Ureter (tissue), 1 donor: ENCODE data around the gene PWWP2B. TPM values are rescaled to one million over a fixed set of nuclear protein-coding genes. Genes with fewer than 3 reads are reported as not detected.
A peak's percentile ranks its signal among the peaks of the same experiment; 100 is the strongest.

Source experiments
- DNase-seq: peaks from one replicate; pipeline ENCODE4 v3.0.0-alpha.2; 2020; ENCODE audit warnings: low spot score
- total RNA-seq: library from RNA; stranded (reverse); gene quantifications from one replicate; pipeline ENCODE4 v1.2.4, GENCODE V29; 2023
- donor health status: DM: yes; HTN: yes; CAD: no.

The PWWP2B gene
- total RNA-seq, 1 donor from 2014 or later: 46.0 TPM

GRCh38 chr10:132458071-132458585 lies 61.1 kb downstream of the PWWP2B start:
- no peak for DNase-seq

DNA sequence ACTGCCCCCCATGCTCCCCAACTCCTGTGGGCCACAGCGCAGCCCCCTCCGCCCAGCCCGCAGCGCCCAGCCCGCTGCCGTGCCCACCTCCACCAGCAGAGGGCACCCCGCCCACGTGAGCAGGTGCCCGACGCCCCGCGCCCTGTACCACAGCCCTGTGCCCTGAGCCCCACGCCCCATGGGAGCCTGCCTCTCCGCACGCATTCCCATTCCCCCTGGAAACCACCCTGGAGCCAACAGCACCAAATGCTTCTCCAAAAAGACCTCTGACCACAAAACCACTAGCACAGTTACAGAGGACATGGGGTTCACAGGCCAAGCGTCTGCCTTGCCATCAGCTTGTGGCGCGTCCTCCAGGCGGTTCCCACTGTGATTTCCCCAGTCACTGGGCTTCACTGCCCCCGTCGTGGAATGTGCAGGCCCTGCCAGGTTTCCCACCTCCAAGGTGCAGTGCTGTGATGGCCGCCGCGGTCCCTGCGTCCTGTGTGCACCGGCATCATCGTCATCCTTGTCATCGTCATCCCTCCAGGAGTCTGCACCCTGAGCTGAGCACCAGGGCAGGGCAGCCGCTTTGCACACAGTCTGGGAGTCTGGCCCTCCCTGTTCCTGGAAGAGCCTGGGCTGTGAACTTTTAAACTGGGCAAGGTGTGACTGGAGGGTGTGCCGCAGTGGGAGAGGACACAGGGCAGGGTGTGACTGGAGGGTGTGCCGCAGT lies 61.7 kb downstream of the PWWP2B start:
- DNase-seq: peak; percentile 63

DNA sequence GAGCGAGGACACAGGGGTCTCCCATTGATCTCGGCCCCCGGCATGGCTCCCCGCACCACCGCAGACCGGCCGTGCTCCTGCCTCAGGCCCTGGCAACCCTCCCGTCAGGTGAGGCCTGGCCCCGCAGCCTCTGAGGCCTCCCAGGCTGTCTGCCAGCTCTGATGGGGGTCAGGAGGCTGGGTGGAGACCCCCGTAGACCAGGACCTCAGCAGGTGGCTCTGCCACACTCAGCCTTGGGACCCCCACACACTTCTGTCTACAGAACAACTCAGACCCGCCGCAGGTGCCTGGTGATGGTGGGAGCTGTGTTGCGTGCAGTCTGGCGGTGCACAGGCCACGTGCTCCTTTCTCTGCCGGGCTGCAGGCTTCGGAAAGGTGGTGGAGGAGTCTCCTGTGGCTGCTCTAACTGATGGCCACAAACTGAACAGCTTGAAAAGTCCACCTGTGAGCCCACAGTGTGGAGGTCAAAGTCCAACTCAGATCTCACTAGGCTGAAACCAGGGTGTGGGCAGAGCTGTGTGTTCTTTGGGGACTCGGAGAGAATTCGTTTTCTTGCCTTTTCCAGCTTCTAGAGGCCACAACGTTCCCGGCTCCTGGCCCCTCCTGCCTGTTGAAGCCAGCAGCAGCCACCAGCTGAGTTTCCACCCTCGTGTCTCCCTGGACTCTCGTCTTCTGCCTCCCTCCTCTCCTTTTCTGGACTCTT lies 62.5 kb downstream of the PWWP2B start:
- DNase-seq: peak; percentile 50

GRCh38 chr10:132460071-132460470 lies 63.1 kb downstream of the PWWP2B start:
- DNase-seq: no peak

DNA sequence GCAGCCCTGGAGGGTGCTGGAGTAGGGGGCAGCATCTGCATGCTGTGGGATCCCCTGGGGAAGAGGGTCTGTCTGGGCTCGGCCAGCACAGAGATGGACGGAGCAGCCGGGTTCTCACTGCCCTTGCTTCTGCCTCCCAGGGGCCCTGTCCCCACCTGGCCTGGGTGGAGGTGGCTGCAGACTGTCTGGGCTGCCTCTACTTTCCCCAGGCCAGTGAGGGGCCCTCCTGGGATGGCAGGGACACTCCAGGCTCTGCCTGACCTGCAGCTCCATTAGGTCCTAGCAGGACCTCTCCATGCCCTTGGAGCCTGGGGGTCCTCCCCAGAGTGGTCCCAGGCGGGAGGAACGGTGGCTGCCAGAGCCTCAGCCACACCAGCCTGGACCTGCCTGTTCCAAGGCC lies 63.7 kb downstream of the PWWP2B start:
- DNase-seq: no peak

DNA sequence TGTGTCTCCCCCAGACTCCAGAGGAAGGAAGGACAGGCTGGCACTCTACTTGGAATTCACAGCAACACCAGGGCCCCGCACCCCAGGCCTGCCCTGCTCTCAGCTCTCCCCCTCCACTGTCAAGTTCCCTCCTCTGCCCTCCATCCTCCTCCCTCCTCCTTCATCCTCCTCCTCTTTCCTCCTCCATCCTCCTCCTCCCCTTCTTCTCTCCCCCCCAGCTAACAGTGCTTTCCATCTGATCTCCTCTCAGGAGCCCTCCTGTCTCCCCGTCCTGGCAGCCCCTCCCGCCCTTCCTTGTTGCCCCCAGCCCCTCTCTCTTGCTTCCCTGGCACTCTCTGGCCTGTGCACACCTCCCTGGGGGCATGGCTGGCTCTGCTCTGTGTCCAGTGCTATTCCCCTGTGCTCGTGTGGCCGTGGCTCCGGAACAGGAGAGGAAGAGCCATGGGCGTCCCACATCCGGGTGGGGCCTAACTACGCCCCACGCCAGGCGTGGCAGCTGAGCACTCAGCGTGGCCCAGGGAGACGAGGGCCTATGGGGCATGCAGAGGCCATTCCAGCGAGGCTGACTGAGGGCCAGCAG lies 64.2 kb downstream of the PWWP2B start:
- DNase-seq: no peak

- no peak for DNase-seq
Measured at GRCh38 chr10:132461683-132462231, 64.8 kb downstream of the PWWP2B start.

DNA sequence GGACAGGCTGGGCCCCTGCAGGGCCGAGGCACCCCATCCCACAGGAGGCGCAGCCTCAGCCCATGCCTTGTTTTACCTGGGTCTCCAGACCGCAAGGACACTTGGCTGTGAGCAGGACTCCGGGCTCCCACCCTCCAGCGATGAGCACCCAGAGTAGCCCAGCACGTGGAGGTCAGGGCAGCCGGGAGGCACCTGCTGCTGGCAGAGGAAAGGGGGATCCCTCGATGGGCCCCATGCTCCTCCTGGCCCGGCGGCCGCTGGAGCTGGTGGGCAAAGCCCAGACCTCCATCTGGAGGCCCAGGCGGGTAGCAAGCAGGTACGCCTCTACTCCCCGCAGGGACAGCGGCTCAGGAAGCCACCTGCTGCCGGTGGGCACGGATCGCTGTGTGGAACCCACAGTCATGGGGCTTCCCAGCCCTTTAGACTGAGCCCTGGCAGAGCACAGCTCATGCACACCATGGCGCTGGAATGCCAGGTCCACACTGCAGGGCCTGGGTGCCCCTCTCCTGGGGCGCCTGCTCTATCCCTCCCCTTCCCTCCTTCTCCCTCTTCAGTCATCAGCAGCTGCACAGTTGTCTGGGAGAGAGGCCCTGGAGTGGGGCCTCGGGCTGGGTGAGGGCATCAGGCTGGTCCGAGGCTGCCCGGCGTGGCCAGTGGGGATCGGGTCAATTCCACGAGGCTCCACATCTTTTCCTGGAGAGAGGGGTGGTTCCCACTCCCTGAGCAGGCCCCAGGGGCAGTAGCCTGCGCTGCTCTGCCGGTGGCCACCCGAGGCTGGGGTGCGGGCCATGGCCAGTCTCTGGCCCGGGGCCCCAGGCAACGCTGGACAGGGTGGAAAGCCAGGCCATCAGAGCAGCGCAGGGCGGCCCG lies 65.7 kb downstream of the PWWP2B start:
- DNase-seq: no peak

GRCh38 chr10:132463333-132464255 lies 66.6 kb downstream of the PWWP2B start:
- no peak for DNase-seq

DNA sequence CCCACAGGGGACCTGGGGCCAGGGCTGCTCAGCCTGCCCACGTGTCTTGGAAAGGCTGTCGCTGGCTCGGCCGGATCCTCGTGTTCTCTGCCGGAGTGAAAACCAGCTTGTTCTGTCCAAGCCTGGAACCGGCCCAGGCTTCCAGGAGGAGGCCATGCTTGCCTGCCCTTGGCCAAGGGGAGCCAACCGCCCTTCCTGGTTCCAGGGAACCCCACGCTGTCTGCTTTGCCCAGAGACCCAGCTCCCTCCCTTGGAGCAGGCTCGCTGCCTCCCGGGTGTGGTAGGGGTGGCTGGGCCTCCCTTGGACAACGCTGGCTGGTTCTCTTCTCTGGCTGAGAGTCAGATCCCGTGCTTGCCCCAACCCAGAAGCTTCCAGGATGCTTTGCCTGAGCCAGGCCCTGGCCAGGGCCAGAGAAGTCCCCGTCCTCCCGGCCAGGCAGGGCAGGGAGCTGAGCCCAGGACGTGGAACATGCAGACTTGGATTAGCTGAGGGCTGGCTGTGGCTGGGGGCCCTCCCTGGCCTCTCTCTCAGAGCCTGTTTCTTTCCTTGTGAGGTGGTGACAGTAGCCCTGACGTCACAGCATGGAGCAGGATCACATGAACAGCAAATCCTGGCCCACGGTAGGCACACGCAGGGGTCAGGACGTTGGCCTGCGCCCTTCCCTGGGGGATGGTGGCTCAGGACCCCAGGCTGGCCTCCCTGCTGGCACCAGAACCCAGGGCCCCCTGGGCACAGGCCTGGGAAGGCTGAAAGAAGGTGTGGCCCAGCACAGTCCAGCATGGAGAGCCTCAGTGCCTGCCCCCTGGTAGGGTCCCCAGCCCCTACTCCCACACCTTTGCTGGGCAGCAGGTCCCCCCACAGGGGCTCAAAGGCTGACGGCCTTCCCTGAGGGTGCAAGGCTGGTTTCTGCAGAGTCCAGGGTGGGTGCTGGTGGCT lies 67.5 kb downstream of the PWWP2B start:
- DNase-seq: peak; percentile 86

- DNase-seq: no peak
Measured at GRCh38 chr10:132465193-132465888, 68.3 kb downstream of the PWWP2B start.

GRCh38 chr10:132465889-132466519 lies 69.0 kb downstream of the PWWP2B start:
- DNase-seq: no peak

GRCh38 chr10:132466520-132467463 lies 69.8 kb downstream of the PWWP2B start:
- no peak for DNase-seq
